Endothelial cell of umbilical vein (primary cell): ENCODE data around the gene FBXO4. TPM values are rescaled to one million over a fixed set of nuclear protein-coding genes. Genes with fewer than 3 reads are reported as not detected.

Experiments used
- BruUV-seq: library from RNA; stranded (reverse); fragments of 400-500 nt; replicated peaks from 2 replicates; lab custom pipeline; 2021; lab: Mats Ljungman, UMichigan
- CTCF ChIA-PET: fragments of 300-600, 350-600 bp; sonication (Branson Sonifier 250); formaldehyde crosslinking; loops from one replicate; lab custom pipeline; 2021; ENCODE audit warnings: antibody characterized with exemption, inconsistent platforms; lab: Charles Lee
- POLR2A ChIA-PET: fragments of 300-600, 350-600 bp; sonication (Branson Sonifier 250); formaldehyde crosslinking; loops from one replicate; lab custom pipeline; 2021; ENCODE audit warnings: antibody characterized with exemption, inconsistent platforms; lab: Charles Lee
- DNase-seq: peaks from one replicate; pipeline ENCODE4 v3.0.0-alpha.2; 2011; ENCODE audit warnings: low read depth, low spot score
- FAIRE-seq: peaks from 2 replicates; lab custom pipeline; 2011; peaks lifted over from hg19 to GRCh38; lab: Jason Lieb, UNC
- H2AFZ ChIP-seq: 2 replicates; pipeline ENCODE4 v1.6.0; 2012; ENCODE audit warnings: low read depth, low read length, control low read depth, inconsistent platforms
- H3K27ac ChIP-seq: 2 replicates; pipeline ENCODE4 v1.5.1; 2011; ENCODE audit warnings: low read depth, mild to moderate bottlenecking, control low read depth, low read length, moderate library complexity; ENCODE audit not compliant: insufficient read depth
- H3K27me3 ChIP-seq, 2 experiments: 2 replicates each; pipeline versions ENCODE4 v1.6.0 to v1.6.1; 2011; ENCODE audit warnings: low read length in 2 of 2, mixed read lengths in 1 of 2; ENCODE audit not compliant: control insufficient read depth in 2 of 2, insufficient read depth in 2 of 2
- H3K36me3 ChIP-seq, 2 experiments: 2 replicates in 1 of 2; 3 replicates in 1 of 2; pipeline ENCODE4 v1.5.1; 2011; ENCODE audit warnings: low read length in 2 of 2, mild to moderate bottlenecking in 1 of 2, moderate library complexity in 1 of 2; ENCODE audit not compliant: control insufficient read depth in 2 of 2, insufficient read depth in 2 of 2; ENCODE audit errors: extremely low read depth in 1 of 2
- H3K4me1 ChIP-seq: 3 replicates; pipeline ENCODE4 v1.5.1; 2011; ENCODE audit warnings: mild to moderate bottlenecking, low read length; ENCODE audit not compliant: control insufficient read depth, insufficient read depth; ENCODE audit errors: extremely low read depth
- H3K4me2 ChIP-seq: 2 replicates; pipeline ENCODE4 v1.6.1; 2011; ENCODE audit warnings: low read length, control low read depth, mixed read lengths; ENCODE audit not compliant: insufficient read depth
- H3K4me3 ChIP-seq, 3 experiments: fragments of 200-600 bp in 1 of 3; sonication (generic), shearing (Covaris generic) in 1 of 3; replicated peaks in 1 of 3; 2 replicates each; pipeline ENCODE4 v1.5.1; 2011 to 2016; ENCODE audit warnings: control low read depth in 3 of 3, low read length in 3 of 3, mild to moderate bottlenecking in 2 of 3, inconsistent platforms in 1 of 3, low read depth in 1 of 3, moderate library complexity in 1 of 3; ENCODE audit not compliant: insufficient read depth in 1 of 3
- H3K79me2 ChIP-seq: 2 replicates; pipeline ENCODE4 v1.6.0; 2012; ENCODE audit warnings: low read length, inconsistent platforms; ENCODE audit not compliant: control insufficient read depth, insufficient read depth
- H3K9ac ChIP-seq: replicated peaks from 2 replicates; pipeline ENCODE3; 2011; ENCODE audit warnings: low read length, control low read depth; ENCODE audit not compliant: insufficient read depth; ENCODE audit errors: extremely low read depth
- H3K9me1 ChIP-seq: replicated peaks from 3 replicates; pipeline ENCODE4 v1.6.0; 2011; ENCODE audit warnings: mild to moderate bottlenecking, low read length; ENCODE audit not compliant: control insufficient read depth, insufficient read depth; ENCODE audit errors: extremely low read depth
- H3K9me3 ChIP-seq: replicated peaks from 2 replicates; pipeline ENCODE4 v1.5.1; 2012; ENCODE audit warnings: low read length, inconsistent platforms; ENCODE audit not compliant: control insufficient read depth, insufficient read depth
- H4K20me1 ChIP-seq: replicated peaks from 2 replicates; pipeline ENCODE3; 2011; ENCODE audit warnings: mild to moderate bottlenecking, low read length; ENCODE audit not compliant: control insufficient read depth, insufficient read depth; ENCODE audit errors: extremely low read depth
- CTCF ChIP-seq, 2 donors: IDR thresholded peaks; 1 replicate in 1 of 2; 2 replicates in 1 of 2; pipeline ENCODE4 v1.5.1; 2011; ENCODE audit warnings: low read length in 2 of 2, mild to moderate bottlenecking in 2 of 2, moderate library complexity in 2 of 2, control low read depth in 1 of 2, inconsistent platforms in 1 of 2, low read depth in 1 of 2; ENCODE audit not compliant: insufficient read depth in 1 of 2; ENCODE audit errors: extremely low read depth in 1 of 2
- EZH2 ChIP-seq: IDR thresholded peaks from 2 replicates; pipeline ENCODE4 v1.6.1; 2012; ENCODE audit warnings: borderline replicate concordance, low read depth, mild to moderate bottlenecking, moderate library complexity, low read length, inconsistent platforms; ENCODE audit not compliant: severe bottlenecking
- FOS ChIP-seq: IDR thresholded peaks from 2 replicates; pipeline ENCODE4 v1.6.1; 2011; ENCODE audit warnings: mild to moderate bottlenecking, low read length, moderate library complexity, borderline replicate concordance; ENCODE audit not compliant: insufficient read depth
- GATA2 ChIP-seq: IDR thresholded peaks from 2 replicates; pipeline ENCODE4 v1.7.0; 2011; ENCODE audit warnings: low read depth, mild to moderate bottlenecking, moderate library complexity, mixed read lengths, low read length; ENCODE audit not compliant: insufficient read length, insufficient read depth
- JUN ChIP-seq: IDR thresholded peaks from 2 replicates; pipeline ENCODE4 v1.6.1; 2011; ENCODE audit warnings: borderline replicate concordance, low read depth; ENCODE audit not compliant: insufficient read length, insufficient read depth
- MAX ChIP-seq: IDR thresholded peaks from 2 replicates; pipeline ENCODE4 v1.6.1; 2011; ENCODE audit not compliant: insufficient read depth, insufficient read length
- MYC ChIP-seq: IDR thresholded peaks from one replicate; pipeline ENCODE4 v1.6.1; 2011; ENCODE audit warnings: mild to moderate bottlenecking, low read depth, low read length
- POLR2A ChIP-seq: IDR thresholded peaks from 2 replicates; pipeline ENCODE4 v1.6.1; 2012; ENCODE audit warnings: low read depth, mild to moderate bottlenecking, control low read depth, low read length
- POLR2AphosphoS5 ChIP-seq: IDR thresholded peaks from 2 replicates; pipeline ENCODE4 v1.6.1; 2012; ENCODE audit warnings: low read depth, mild to moderate bottlenecking, control low read depth, low read length, moderate library complexity; ENCODE audit not compliant: insufficient read depth
- dilution Hi-C: fragments of 300-500 bp; cut with MboI; formaldehyde crosslinking; loops from one replicate; pipeline ENCODE4 v1.15.0; 2019; ENCODE audit warnings: low sequenced_read_pairs; ENCODE audit not compliant: extremely low pct_ligation_motif_present
- intact Hi-C: fragments of 100-400 bp; cut with micrococcal nuclease; formaldehyde crosslinking; loops from one replicate; pipeline ENCODE4 v1.10.0; 2022
- polyA plus RNA-seq, 4 experiments: library from polyadenylated mRNA; depleted of rRNA in 3 of 4; stranded (reverse) in 3 of 4; unstranded in 1 of 4; fragments of >200 nt; gene quantifications; 2 replicates each; pipeline versions ENCODE4 v1.2.1 to v1.2.3, GENCODE V29; 2011 to 2012; ENCODE audit warnings: missing spikeins in 1 of 4
- total RNA-seq: library from RNA; stranded (reverse); gene quantifications from 2 replicates; pipeline ENCODE4 v1.2.3, GENCODE V29; 2021

Gene FBXO4
- total and polyA plus RNA-seq, 2 donors (not counting 3 experiments of a cell fraction or from before 2014, with no cell fraction given) = 4.4 to 7.7 TPM

GRCh38 chr5:41962491-41962890 lies 37.4 kb downstream of the FBXO4 start:
- no peaks in the 10 kb centered on the region for H3K4me1 ChIP-seq
- H3K36me3 ChIP-seq = no peaks in the 10 kb centered on the region
- ChIA-PET CTCF (no interaction called here), POLR2A (no interaction called here)
- H3K9me3 ChIP-seq = no peaks in the 10 kb centered on the region
- no peaks in the 10 kb centered on the region for H3K27me3 ChIP-seq
- H3K4me2 ChIP-seq = no peak overlapping the region
- BruUV-seq = no TSS peak
- FAIRE-seq (no peak), DNase-seq (no peak)
- intact Hi-C loops (no loop called here), dilution Hi-C loops (no loop called here)
- no peaks in the 10 kb centered on the region for H4K20me1 ChIP-seq
- H3K4me3 ChIP-seq = no peak overlapping the region
- TF ChIP-seq CTCF (IDR thresholded peaks at IDR 0.05; ENCODE audit: extremely low read depth in 1 of 2, insufficient read depth in 1 of 2, low read depth in 1 of 2, low read length in 2 of 2) (no peak), FOS (no peak), EZH2 (no peak), POLR2AphosphoS5 (no peak), JUN (no peak), POLR2A (no peak), GATA2 (no peak), MYC (no peak), MAX (no peak)
- no peak overlapping the region for H2AFZ ChIP-seq
- no peak overlapping the region for H3K9ac ChIP-seq
- H3K27ac ChIP-seq = no peak overlapping the region
- no peaks in the 10 kb centered on the region for H3K79me2 ChIP-seq
- H3K9me1 ChIP-seq = no peaks in the 10 kb centered on the region
